HG03066 (cell line): ENCODE data around the gene STX16.

Experiments
- ATAC-seq: cut with Tn5 transposase; IDR thresholded peaks from one replicate; pipeline ENCODE4 v1.9.1; 2021; ENCODE audit warnings: low read depth; ENCODE audit not compliant: unreplicated experiment

STX16 gene

DNA sequence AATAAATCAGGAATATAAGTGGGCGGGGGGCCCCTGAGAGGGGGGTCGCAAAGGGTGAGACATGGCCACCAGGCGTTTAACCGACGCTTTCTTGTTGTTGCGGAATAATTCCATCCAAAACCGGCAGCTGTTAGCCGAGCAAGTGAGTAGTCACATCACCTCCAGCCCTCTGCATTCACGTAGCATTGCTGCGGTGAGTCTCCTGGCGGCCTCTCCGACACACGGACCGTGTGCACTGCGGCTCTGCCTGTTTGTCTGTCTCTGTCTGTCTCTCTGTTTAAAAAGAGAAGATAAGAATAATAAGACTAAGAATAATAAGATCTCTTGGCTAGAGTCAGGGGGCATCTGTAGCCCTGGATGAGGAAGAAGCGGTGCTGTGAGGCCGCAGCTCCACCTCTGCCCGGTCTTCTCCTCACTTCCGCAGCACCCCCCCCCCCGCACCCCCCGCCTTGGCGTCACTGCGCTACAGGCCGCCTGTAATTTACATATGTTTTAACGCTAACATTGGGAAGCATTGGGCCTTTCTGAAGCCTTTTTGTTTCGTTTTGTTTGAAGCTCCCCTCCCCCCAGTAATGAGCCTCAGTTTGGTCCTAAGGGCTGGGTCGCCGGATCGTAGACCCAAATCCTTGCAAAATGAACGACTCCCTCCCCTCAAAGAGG, 993 bp downstream of the STX16 start:
- peak; percentile 51 for ATAC-seq

DNA sequence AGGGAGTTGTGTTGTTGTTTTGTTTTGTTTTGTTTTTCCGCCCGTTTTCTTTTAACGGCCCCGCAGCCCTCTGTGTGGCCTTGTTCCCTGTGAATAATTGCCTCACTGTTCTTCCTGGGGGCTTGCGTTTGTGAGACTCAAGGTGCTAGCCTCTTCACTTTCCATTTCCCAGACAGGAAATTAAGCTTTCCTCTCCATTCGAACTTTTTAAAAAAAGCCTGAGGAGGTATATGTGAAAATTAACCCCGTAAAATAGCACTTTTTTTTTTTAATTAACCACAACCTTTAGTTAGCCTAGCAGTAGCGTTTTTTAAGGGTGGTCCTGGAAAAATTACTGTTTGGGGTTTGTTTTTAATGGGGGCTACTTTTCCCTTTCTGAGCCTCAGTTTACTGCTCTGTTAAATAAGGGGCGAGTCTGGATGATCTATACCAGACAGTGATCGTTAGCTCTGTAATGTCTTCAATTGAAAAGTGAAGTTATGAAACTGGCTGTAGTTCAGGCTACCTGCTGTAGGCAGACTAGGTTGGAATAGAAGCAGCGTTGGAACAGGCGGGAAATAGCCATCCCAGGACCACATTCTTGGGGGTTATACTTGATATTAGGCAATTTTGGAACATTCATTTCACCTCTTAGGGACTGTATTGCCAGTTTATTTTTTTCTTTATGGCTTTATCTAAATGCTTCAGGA, 1.7 kb downstream of the STX16 start:
- peak; percentile 16 for ATAC-seq

- no peak for ATAC-seq
Measured at GRCh38 chr20:58654337-58654736, 3.3 kb downstream of the STX16 start.

DNA sequence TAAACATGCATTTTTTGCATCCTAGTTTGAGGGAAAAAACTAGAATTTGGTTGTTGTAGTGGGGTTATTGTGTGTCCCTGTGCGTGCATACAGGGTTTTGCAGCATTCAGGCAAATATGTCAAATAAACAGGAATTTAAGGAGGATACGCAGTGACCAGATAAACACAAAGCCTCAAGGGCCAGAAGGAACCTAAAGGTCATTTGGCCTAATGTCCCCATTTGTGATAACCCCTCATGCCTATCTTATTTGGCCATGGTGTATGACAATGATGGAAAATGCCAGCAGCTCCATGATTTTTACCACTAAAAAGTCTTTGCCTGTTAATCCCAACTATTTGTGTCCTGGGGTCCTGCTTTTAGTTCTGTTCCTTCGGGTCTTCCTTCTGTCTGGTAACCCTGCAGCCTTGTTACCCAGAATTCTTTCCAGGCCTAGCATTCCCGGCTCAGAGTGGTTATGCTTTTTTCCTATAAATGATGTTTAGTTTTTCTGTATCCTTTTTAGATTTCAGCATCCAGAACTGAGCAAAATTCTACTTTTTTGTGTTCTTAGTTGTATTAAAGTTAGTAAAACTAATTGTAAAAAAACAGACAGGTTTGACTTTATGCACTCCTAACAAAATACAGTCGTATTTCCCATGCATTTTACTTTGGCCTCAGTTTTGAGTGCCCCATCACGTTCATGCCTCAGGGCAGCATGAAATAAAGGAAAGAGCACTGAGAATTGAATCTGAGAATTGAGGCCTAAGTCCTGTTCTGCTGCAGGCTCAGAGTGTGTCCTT, 4.4 kb downstream of the STX16 start:
- no peak for ATAC-seq

GRCh38 chr20:58656831-58657230, 5.7 kb downstream of the STX16 start:
- ATAC-seq: no peak

GRCh38 chr20:58657262-58657661, 6.2 kb downstream of the STX16 start:
- ATAC-seq: no peak

- ATAC-seq: no peak
Measured at GRCh38 chr20:58657986-58658385, 6.9 kb downstream of the STX16 start.

DNA sequence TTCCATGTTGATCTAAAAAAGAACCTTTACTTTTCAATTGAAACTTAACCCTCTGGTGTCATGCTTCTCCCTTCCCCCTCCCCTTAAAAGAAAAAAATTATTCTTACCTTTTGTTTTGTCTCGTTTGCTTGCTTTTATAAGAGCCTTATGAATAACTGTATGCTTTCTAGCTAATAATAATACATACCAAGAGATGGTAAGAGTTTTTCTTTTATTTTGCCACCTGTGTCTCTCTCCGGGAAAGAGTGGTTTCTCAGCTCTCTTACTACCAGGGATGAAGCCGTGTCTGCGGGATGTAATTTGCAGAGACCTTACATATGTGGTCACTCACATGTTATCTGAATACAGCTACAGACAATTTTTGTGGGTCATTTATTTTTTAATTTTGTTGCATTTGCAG, 7.7 kb downstream of the STX16 start:
- ATAC-seq: no peak

GRCh38 chr20:58659841-58660240, 8.8 kb downstream of the STX16 start:
- no peak for ATAC-seq

GRCh38 chr20:58660855-58661597, 9.9 kb downstream of the STX16 start:
- ATAC-seq: no peak

- no peak for ATAC-seq
Measured at GRCh38 chr20:58661598-58662473, 10.8 kb downstream of the STX16 start.

- ATAC-seq: no peak
Measured at GRCh38 chr20:58664331-58664730, 13.2 kb downstream of the STX16 start.

- ATAC-seq: no peak
Measured at GRCh38 chr20:58664883-58665282, 13.8 kb downstream of the STX16 start.

- ATAC-seq: no peak
Measured at GRCh38 chr20:58665606-58666005, 14.5 kb downstream of the STX16 start.

- ATAC-seq: no peak
Measured at GRCh38 chr20:58666702-58667101, 15.6 kb downstream of the STX16 start.

- no peak for ATAC-seq
Measured at GRCh38 chr20:58667975-58668374, 16.9 kb downstream of the STX16 start.

GRCh38 chr20:58668901-58669286, 17.8 kb downstream of the STX16 start:
- ATAC-seq: no peak

DNA sequence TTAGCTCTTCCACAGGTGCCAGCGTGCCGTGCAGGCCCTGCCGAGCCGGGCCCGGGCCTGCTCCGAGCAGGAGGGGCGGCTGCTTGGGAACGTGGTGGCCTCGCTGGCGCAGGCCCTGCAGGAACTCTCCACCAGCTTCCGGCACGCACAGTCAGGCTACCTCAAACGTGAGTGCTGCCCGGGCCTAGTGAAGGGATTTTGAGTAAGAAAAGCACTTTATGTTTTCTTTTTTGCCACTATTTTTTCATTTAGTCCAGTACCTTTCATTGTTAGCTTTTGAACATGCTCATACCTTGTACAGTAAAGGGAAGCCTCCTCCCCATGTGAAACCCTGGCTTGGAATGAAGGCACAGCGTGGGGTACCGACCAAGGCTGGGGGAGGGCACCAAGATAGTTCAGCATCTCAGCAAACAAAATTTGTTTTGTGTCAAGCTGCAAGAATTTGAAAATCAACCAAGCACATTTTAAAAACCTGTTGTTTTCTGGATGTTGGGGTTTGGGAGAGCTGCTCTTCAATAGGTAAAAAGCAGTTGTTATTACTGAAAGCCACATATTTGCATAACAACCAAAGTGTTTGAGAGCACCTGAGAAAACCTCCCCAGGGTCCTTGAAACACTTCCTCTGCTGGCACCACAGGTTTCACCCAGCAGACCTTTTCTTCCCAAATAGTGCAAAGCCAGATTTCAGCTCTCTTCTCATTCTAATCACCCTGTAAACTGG, 18.4 kb downstream of the STX16 start:
- no peak for ATAC-seq

DNA sequence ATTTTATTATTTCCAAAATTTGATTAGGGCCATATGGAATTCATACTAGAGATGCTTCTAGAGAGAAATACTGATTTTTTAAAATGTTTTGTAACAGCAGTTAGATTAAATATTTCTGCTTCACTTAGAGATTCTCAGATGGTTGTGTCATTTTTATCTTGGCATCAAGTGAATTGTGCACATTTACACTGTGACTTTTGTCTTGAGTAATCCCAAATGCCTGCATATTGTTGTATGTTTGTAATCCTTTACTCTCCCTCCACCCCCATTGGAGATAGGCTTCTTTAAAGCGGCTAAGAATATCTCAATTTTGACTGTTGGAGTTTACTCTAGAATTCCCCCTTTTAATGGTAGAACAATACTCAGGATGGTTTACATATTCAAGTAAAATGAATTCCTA, 19.0 kb downstream of the STX16 start:
- no peak for ATAC-seq
